ENCODE results near the gene NCK1.
"Not testable (repeated sequence)": the region's sequence is repeated elsewhere in the genome, so short reads cannot be mapped to it uniquely, and the experiment has no call there.

NCK1 gene

GRCh38 chr3:136952292-136952691 lies 90.3 kb downstream of the NCK1 start:
- DNase-seq, result no peak

GRCh38 chr3:136954251-136954650 lies 92.2 kb downstream of the NCK1 start:
- no peak for DNase-seq

- DNase-seq, result no peak
Observed at GRCh38 chr3:136954980-136955780, 93.2 kb downstream of the NCK1 start.

GRCh38 chr3:136955813-136956212 lies 93.8 kb downstream of the NCK1 start:
- no peak for DNase-seq

GRCh38 chr3:136956971-136957370 lies 95.0 kb downstream of the NCK1 start:
- no peak for DNase-seq

GRCh38 chr3:136957751-136958288 lies 95.8 kb downstream of the NCK1 start, which contains the start of gene IL20RB:
TSS of gene IL20RB (plus strand) at chr3:136957983. CDS start at chr3:136958114, 131 bp downstream.
- DNase-seq, result no peak

GRCh38 chr3:136958939-136959338 lies 96.9 kb downstream of the NCK1 start:
- DNase-seq, result no peak

GRCh38 chr3:136959599-136959998 lies 97.6 kb downstream of the NCK1 start:
- no peak for DNase-seq

GRCh38 chr3:136960838-136961836 lies 99.1 kb downstream of the NCK1 start:
- no peak for DNase-seq

GRCh38 chr3:136962927-136963326 lies 100.9 kb downstream of the NCK1 start:
- no peak for DNase-seq

GRCh38 chr3:136969539-136969938 lies 107.5 kb downstream of the NCK1 start:
- not testable (repeated sequence) for DNase-seq

GRCh38 chr3:136973352-136973751 lies 111.3 kb downstream of the NCK1 start:
- no peak for DNase-seq

GRCh38 chr3:136974670-136975069 lies 112.7 kb downstream of the NCK1 start:
- DNase-seq, result no peak

GRCh38 chr3:136979204-136979603 lies 117.2 kb downstream of the NCK1 start:
- DNase-seq, result no peak

- no peak for DNase-seq
Observed at GRCh38 chr3:136979684-136980083, 117.7 kb downstream of the NCK1 start.

- DNase-seq, result no peak
Observed at GRCh38 chr3:136982033-136982432, 120.0 kb downstream of the NCK1 start.

GRCh38 chr3:136982520-136983138 lies 120.6 kb downstream of the NCK1 start:
- no peak for DNase-seq

GRCh38 chr3:136984837-136985236 lies 122.8 kb downstream of the NCK1 start:
- DNase-seq, result no peak

- DNase-seq, result not testable (repeated sequence)
Observed at GRCh38 chr3:136987398-136987980, 125.5 kb downstream of the NCK1 start.

GRCh38 chr3:136988651-136989050 lies 126.6 kb downstream of the NCK1 start:
- DNase-seq, result no peak

- no peak for DNase-seq
Observed at GRCh38 chr3:136989781-136990524, 127.9 kb downstream of the NCK1 start.

GRCh38 chr3:136990826-136991225 lies 128.8 kb downstream of the NCK1 start:
- no peak for DNase-seq

Measured in KG1 (cell line).